Activated CD4-positive, alpha-beta T cell treated with anti-CD3 and anti-CD28 coated beads, Interleukin-2, Interleukin-4, amounts not matched to agents 100 ng/mL and 50 ng/mL, durations not matched to agents 16 hours and 8 hours (primary cell): Measurements from ENCODE around the gene ACSS2.
A peak's percentile ranks its signal among the peaks of the same experiment; 100 is the strongest.

Source experiments
- DNase-seq: peaks from one replicate; pipeline ENCODE4 v3.0.0-alpha.2; 2020; ENCODE audit warnings: low spot score

ACSS2 gene

GRCh38 chr20:34915749-34916455 lies 39.5 kb downstream of the ACSS2 start:
- no peak for DNase-seq

GRCh38 chr20:34916774-34917354 lies 40.5 kb downstream of the ACSS2 start:
- DNase-seq, result no peak

- peak; percentile 5 for DNase-seq
Measured at GRCh38 chr20:34920055-34920454, 43.6 kb downstream of the ACSS2 start.

- DNase-seq, result peak; percentile 17
Measured at GRCh38 chr20:34921436-34921835, 45.0 kb downstream of the ACSS2 start.

- no peak for DNase-seq
Measured at GRCh38 chr20:34922654-34923381, 46.4 kb downstream of the ACSS2 start.

- no peak for DNase-seq
Measured at GRCh38 chr20:34923414-34923813, 47.0 kb downstream of the ACSS2 start.

- DNase-seq, result no peak
Measured at GRCh38 chr20:34925341-34925740, 48.9 kb downstream of the ACSS2 start.

DNA sequence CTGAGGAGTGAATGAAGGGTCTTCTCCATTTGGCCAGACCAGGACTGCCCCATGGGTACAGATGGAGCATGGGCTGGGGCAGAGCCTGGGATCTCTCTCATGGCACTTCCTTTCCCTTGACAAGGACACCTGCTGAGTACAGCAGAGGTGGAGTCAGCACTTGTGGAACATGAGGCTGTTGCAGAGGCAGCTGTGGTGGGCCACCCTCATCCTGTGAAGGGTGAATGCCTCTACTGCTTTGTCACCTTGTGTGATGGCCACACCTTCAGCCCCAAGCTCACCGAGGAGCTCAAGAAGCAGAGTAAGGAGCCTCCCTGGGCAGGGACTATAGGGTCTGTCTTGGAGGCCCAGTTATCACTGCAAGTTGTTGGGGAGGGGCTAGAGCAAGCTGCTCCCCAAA lies 49.6 kb downstream of the ACSS2 start:
- no peak for DNase-seq

DNA sequence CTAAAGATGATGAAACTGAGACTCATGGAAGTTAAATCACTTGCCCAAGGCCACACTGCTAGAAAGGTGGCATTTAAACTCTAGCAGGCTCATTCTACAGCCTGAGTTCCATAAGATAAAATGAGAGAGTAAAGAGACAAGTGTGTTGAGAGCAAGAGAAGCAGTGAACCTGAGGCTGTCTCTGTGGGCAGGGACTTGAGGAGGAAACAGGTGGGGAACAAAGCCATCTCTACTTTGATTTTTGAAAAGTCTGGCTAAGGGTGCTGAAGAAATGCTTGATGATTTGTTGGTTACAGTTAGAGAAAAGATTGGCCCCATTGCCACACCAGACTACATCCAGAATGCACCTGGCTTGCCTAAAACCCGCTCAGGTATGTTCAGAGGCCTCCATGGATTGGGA lies 50.2 kb downstream of the ACSS2 start:
- no peak for DNase-seq

DNA sequence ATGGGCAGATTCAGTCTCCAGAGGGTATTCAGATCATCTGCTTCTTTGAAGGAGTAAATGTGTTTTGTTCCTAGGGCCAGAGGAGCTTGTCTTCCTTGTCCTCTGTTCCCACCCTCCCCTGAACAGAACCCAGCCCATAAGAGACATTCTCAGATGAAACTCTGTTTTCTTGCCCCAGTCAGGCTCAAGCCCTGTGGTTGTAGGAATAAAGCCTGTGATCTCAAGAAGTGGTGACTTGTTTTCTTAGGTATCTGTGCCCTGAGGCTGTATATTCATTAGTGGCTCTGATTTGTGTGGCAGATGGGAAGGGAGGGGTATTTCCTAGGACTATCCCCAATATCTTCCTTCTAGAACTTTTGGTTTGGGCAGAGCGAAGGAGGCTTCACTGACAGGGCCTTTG lies 51.3 kb downstream of the ACSS2 start:
- no peak for DNase-seq

GRCh38 chr20:34928411-34928810 lies 52.0 kb downstream of the ACSS2 start:
- DNase-seq, result no peak

- DNase-seq, result no peak
Measured at GRCh38 chr20:34931771-34932170, 55.4 kb downstream of the ACSS2 start.

- DNase-seq, result no peak
Measured at GRCh38 chr20:34938466-34939163, 62.2 kb downstream of the ACSS2 start.

DNA sequence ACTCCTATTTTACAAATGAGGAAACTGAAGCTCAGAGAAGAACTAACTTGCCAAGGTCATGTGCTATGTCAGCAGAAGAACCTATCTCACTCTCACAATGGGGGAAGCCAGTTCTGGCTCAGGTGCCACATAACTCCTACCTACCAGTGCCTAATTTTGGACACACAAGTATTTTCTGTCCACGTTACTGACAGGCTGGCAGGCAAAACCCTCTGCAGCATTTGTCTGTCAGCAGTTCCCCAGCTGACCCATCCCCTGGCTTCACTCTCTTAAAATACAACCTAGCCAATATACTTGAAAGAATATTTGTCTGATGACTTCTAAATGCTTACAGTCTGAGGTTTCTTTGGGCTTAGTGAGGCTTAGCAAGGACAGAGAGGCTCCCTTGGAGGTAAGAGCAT lies 63.7 kb downstream of the ACSS2 start:
- DNase-seq, result no peak

GRCh38 chr20:34941226-34941625 lies 64.8 kb downstream of the ACSS2 start:
- no peak for DNase-seq

DNA sequence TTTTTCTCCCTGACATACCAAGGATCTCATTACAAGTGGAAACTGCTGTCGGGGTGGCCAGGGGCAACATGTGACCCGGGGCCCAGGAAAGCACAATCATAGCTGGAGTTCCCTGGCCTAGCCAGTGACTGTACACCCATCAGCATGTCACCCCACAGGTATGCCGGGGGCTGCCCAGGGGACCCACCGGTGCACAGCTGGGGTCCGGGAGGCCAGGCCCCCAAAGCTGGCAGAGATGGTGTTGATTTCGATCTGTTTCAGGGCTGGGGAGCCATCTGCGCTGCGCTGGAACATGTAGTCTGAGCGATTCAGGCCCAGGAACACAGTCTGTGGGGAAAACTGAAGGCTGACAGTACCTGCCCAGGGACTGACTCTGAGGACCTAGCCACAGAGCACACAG lies 65.9 kb downstream of the ACSS2 start:
- no peak for DNase-seq

GRCh38 chr20:34943808-34944567 lies 67.6 kb downstream of the ACSS2 start:
- DNase-seq, result no peak

DNA sequence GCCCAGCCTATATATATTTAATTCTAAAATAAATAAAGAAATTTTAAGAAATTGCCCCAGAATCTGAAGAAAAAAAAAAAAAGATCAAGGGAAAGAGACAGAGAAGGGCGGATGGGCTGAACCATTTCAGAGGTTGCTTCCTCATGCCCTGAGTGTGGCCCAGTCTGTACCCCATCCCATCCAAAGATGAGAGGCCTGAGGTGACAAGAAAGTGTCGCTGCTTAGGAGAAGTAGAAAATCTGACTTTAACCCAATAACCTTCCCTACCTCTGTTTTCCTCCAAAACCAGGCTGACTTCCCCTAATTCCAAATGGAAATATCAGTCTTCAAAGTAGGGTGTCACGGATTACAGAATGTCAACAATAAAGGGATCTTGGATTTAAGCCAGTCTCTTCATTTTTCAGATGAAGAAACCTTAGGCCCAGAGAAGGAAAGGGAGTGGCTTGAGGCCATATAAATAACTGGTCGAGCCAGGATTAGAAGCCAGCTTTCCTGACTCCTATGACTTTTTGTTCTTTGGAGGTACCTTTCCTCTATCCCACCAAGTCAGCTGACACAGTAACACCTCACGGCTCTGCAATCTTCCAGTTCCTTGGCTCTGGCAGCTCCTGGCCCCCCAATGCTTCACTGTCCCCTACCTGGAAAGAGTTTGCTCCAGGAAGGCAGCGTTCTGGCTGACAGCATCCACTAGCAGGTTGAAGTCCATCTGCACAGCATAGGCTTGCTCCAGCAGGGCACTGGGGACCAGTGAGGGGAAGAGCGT lies 69.1 kb downstream of the ACSS2 start:
- DNase-seq, result no peak

DNA sequence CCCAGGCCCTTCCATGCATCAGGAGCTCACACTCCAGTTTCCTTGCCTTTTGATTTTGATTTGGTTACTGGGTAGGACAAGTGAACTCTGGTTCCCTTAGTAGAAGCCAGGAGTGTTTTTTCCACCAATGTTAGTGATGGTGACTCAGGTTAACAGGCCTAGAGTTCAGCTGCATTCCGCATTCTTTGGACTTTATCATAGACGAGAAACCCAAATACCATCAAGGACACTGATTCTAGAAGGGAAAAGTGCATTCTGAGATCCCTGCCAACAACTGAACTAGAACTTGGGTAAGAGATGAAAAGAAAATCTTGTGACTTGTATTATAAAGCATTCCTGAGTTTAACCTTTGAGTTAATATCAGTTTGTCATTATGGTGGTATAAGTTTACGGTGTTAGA lies 70.2 kb downstream of the ACSS2 start:
- no peak for DNase-seq

DNA sequence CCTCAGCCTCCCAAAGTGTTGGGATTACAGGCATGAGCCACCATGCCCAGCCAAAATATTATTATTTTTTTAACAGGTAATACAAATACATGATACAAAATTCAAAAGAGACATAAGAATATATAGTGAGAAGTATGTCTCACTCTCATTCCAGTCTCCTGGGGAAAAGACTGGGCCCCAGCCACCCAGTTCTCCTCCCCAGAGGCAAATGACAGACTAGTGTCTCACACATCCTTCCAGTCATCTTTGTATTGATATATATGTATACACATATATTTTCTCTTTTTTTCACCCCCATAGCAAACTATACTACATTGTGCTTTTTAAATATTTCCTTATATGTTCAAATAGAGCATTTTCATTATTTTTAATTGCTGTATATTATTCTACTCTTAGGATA lies 70.9 kb downstream of the ACSS2 start:
- DNase-seq, result no peak

DNA sequence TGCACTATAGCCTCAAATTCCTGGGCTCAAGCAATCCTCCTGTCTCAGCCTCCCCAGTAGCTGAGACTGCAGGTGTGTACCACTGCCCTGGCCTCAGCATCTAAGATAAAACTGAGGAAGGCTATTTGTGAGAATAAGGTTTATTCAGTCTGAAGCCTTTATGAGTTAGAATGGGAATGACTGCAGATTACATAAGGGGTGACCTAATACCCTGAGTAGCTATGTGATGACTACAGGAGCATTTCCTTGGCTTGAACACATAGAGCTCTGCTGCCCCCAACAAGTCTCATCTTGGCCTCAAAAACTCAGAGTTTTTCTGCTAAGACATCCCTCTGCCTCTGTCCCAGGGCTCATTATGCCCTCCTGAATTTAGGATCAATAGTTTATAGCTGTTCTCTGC lies 71.6 kb downstream of the ACSS2 start:
- no peak for DNase-seq
